GM20431 (cell line): Measurements from ENCODE around the gene KRTAP5-11.
"Not testable (repeated sequence)": the region's sequence is repeated elsewhere in the genome, so short reads cannot be mapped to it uniquely, and the experiment has no call there.

Experiments
- in situ Hi-C: fragments of 300-500 bp; cut with MseI, MboI; formaldehyde crosslinking; loops from one replicate; pipeline ENCODE4 v1.15.0; 2020; ENCODE audit warnings: low sequenced_read_pairs; ENCODE audit not compliant: unreplicated experiment

The KRTAP5-11 gene

GRCh38 chr11:71558996-71559395 lies 23.7 kb downstream of the KRTAP5-11 start:
- in situ Hi-C loops = no loop called here

- in situ Hi-C loops = no loop called here
Measured at GRCh38 chr11:71557257-71557656, 25.4 kb downstream of the KRTAP5-11 start.

GRCh38 chr11:71556018-71556417 lies 26.7 kb downstream of the KRTAP5-11 start:
- in situ Hi-C loops = no loop called here

GRCh38 chr11:71555508-71555907 lies 27.2 kb downstream of the KRTAP5-11 start:
- in situ Hi-C loops = no loop called here

- in situ Hi-C loops = no loop called here
Measured at GRCh38 chr11:71554996-71555395, 27.7 kb downstream of the KRTAP5-11 start.

- in situ Hi-C loops = no loop called here
Measured at GRCh38 chr11:71551711-71552110, 31.0 kb downstream of the KRTAP5-11 start.

GRCh38 chr11:71548716-71549151 lies 33.9 kb downstream of the KRTAP5-11 start:
- in situ Hi-C loops = no loop called here

GRCh38 chr11:71548120-71548519 lies 34.6 kb downstream of the KRTAP5-11 start, which contains the start of gene KRTAP5-9:
Gene KRTAP5-9, plus strand, starts transcription at chr11:71548420. Its CDS starts 238 bp downstream, at chr11:71548658.
- in situ Hi-C loops = no loop called here

GRCh38 chr11:71545405-71545966 lies 37.2 kb downstream of the KRTAP5-11 start:
- in situ Hi-C loops = no loop called here

- in situ Hi-C loops = no loop called here
Measured at GRCh38 chr11:71544525-71545214, 38.0 kb downstream of the KRTAP5-11 start.

GRCh38 chr11:71543866-71544265 lies 38.8 kb downstream of the KRTAP5-11 start:
- in situ Hi-C loops = no loop called here

- in situ Hi-C loops = no loop called here
Measured at GRCh38 chr11:71542879-71543777, 39.5 kb downstream of the KRTAP5-11 start.

GRCh38 chr11:71542382-71542781 lies 40.3 kb downstream of the KRTAP5-11 start:
- in situ Hi-C loops = no loop called here

GRCh38 chr11:71540521-71541304 lies 42.0 kb downstream of the KRTAP5-11 start:
- in situ Hi-C loops = not testable (repeated sequence)

GRCh38 chr11:71539971-71540370 lies 42.7 kb downstream of the KRTAP5-11 start:
- in situ Hi-C loops = not testable (repeated sequence)

GRCh38 chr11:71539017-71539416 lies 43.7 kb downstream of the KRTAP5-11 start:
- in situ Hi-C loops = no loop called here

- in situ Hi-C loops = no loop called here
Measured at GRCh38 chr11:71538666-71538990, 44.0 kb downstream of the KRTAP5-11 start.

- in situ Hi-C loops = not testable (repeated sequence)
Measured at GRCh38 chr11:71537977-71538665, 44.6 kb downstream of the KRTAP5-11 start, which contains the start of gene KRTAP5-8. Gene KRTAP5-8, plus strand, starts transcription at chr11:71538025. Its CDS starts 31 bp downstream, at chr11:71538056.

- in situ Hi-C loops = no loop called here
Measured at GRCh38 chr11:71537537-71537936, 45.1 kb downstream of the KRTAP5-11 start.
